Activated gamma-delta T cell treated with anti-CD3 and anti-CD28 coated beads, Interleukin-2, amount 50 U/mL, for 16 hours (primary cell): Measurements from ENCODE around the gene NREP.
"Not testable (repeated sequence)": the region's sequence is repeated elsewhere in the genome, so short reads cannot be mapped to it uniquely, and the experiment has no call there.

Experiments used
- DNase-seq: peaks from one replicate; pipeline ENCODE4 v3.0.0-alpha.2; 2020; ENCODE audit warnings: low read depth

NREP gene

GRCh38 chr5:111739416-111739815 is 17.6 kb downstream of the NREP start:
- no peak for DNase-seq

- no peak for DNase-seq
Observed at GRCh38 chr5:111738118-111738517, 18.9 kb downstream of the NREP start.

GRCh38 chr5:111737716-111738115 is 19.3 kb downstream of the NREP start:
- DNase-seq = no peak

GRCh38 chr5:111735583-111736270 is 21.3 kb downstream of the NREP start:
- DNase-seq = no peak

GRCh38 chr5:111734597-111734996 is 22.4 kb downstream of the NREP start:
- no peak for DNase-seq

- DNase-seq = no peak
Observed at GRCh38 chr5:111734013-111734412, 23.0 kb downstream of the NREP start.

GRCh38 chr5:111733571-111733970 is 23.4 kb downstream of the NREP start:
- DNase-seq = no peak

- DNase-seq = no peak
Observed at GRCh38 chr5:111731638-111732037, 25.4 kb downstream of the NREP start.

GRCh38 chr5:111730659-111731382 is 26.2 kb downstream of the NREP start:
- no peak for DNase-seq

- no peak for DNase-seq
Observed at GRCh38 chr5:111728941-111729340, 28.1 kb downstream of the NREP start.

- DNase-seq = no peak
Observed at GRCh38 chr5:111726986-111727385, 30.0 kb downstream of the NREP start.

- DNase-seq = no peak
Observed at GRCh38 chr5:111722140-111722539, 34.9 kb downstream of the NREP start.

GRCh38 chr5:111720333-111720890 is 36.6 kb downstream of the NREP start:
- DNase-seq = no peak

GRCh38 chr5:111719773-111720172 is 37.2 kb downstream of the NREP start:
- DNase-seq = no peak

- DNase-seq = not testable (repeated sequence)
Observed at GRCh38 chr5:111716789-111717188, 40.2 kb downstream of the NREP start.

GRCh38 chr5:111707630-111708164 is 49.3 kb downstream of the NREP start:
- no peak for DNase-seq

- DNase-seq = no peak
Observed at GRCh38 chr5:111706345-111706744, 50.6 kb downstream of the NREP start.

GRCh38 chr5:111704452-111705085 is 52.4 kb downstream of the NREP start:
- no peak for DNase-seq

- DNase-seq = no peak
Observed at GRCh38 chr5:111703662-111704061, 53.3 kb downstream of the NREP start.

GRCh38 chr5:111699976-111700375 is 57.0 kb downstream of the NREP start:
- no peak for DNase-seq

- no peak for DNase-seq
Observed at GRCh38 chr5:111699324-111699723, 57.7 kb downstream of the NREP start.

GRCh38 chr5:111697881-111698757 is 58.9 kb downstream of the NREP start:
- DNase-seq = no peak
